HG02870 (cell line): ENCODE results near the gene C1R.
"Not testable (repeated sequence)": the region's sequence is repeated elsewhere in the genome, so short reads cannot be mapped to it uniquely, and the experiment has no call there.

Source experiments
- ATAC-seq: cut with Tn5 transposase; IDR thresholded peaks from one replicate; pipeline ENCODE4 v1.9.1; 2021; ENCODE audit warnings: mild to moderate bottlenecking, moderate library complexity; ENCODE audit not compliant: unreplicated experiment

C1R gene

GRCh38 chr12:7121324-7121723, 29.1 kb upstream of the C1R start:
- no peak for ATAC-seq

- no peak for ATAC-seq
Measured at GRCh38 chr12:7120166-7120565, 27.9 kb upstream of the C1R start.

GRCh38 chr12:7118881-7119280, 26.6 kb upstream of the C1R start:
- ATAC-seq = no peak

GRCh38 chr12:7117670-7118069, 25.4 kb upstream of the C1R start:
- ATAC-seq = no peak

GRCh38 chr12:7116916-7117315, 24.7 kb upstream of the C1R start:
- no peak for ATAC-seq

GRCh38 chr12:7116196-7116595, 24.0 kb upstream of the C1R start:
- ATAC-seq = no peak

- ATAC-seq = no peak
Measured at GRCh38 chr12:7114851-7115250, 22.6 kb upstream of the C1R start.

- ATAC-seq = no peak
Measured at GRCh38 chr12:7114008-7114407, 21.8 kb upstream of the C1R start.

GRCh38 chr12:7113389-7113871, 21.2 kb upstream of the C1R start:
- ATAC-seq = no peak

GRCh38 chr12:7112041-7112440, 19.8 kb upstream of the C1R start:
- no peak for ATAC-seq

GRCh38 chr12:7110661-7111060, 18.4 kb upstream of the C1R start:
- no peak for ATAC-seq

- ATAC-seq = no peak
Measured at GRCh38 chr12:7109572-7109920, 17.3 kb upstream of the C1R start.

- ATAC-seq = no peak
Measured at GRCh38 chr12:7108796-7109571, 16.7 kb upstream of the C1R start, which contains the start of gene C1RL. C1RL (minus strand) TSS chr12:7109214; CDS start chr12:7109180, 34 bp downstream.

GRCh38 chr12:7108003-7108795, 16.0 kb upstream of the C1R start:
- peak; percentile 87 for ATAC-seq

- no peak for ATAC-seq
Measured at GRCh38 chr12:7107636-7108002, 15.4 kb upstream of the C1R start.

- not testable (repeated sequence) for ATAC-seq
Measured at GRCh38 chr12:7107181-7107580, 14.9 kb upstream of the C1R start.

GRCh38 chr12:7106082-7106481, 13.8 kb upstream of the C1R start:
- ATAC-seq = no peak

GRCh38 chr12:7103837-7104584, 11.8 kb upstream of the C1R start:
- ATAC-seq = no peak

GRCh38 chr12:7102582-7102981, 10.3 kb upstream of the C1R start:
- ATAC-seq = no peak

- ATAC-seq = no peak
Measured at GRCh38 chr12:7101694-7102131, 9.5 kb upstream of the C1R start.

GRCh38 chr12:7101047-7101693, 8.9 kb upstream of the C1R start:
- no peak for ATAC-seq
